Type B pancreatic cell (in vitro differentiated cells): ENCODE data around the gene KRTAP2-2. TPM values are rescaled to one million over a fixed set of nuclear protein-coding genes. Genes with fewer than 3 reads are reported as not detected.
"Not testable (repeated sequence)": the region's sequence is repeated elsewhere in the genome, so short reads cannot be mapped to it uniquely, and the experiment has no call there.

Source experiments
- DNase-seq: peaks from one replicate; pipeline ENCODE4 v3.0.0; 2021; ENCODE audit warnings: mixed read lengths; ENCODE audit not compliant: unreplicated experiment; ENCODE audit errors: extremely low spot score
- H3K27ac Mint-ChIP-seq: 2 replicates; pipeline ENCODE4 v1.8.0; 2021; ENCODE audit warnings: mild to moderate bottlenecking, mixed read lengths
- H3K27me3 Mint-ChIP-seq: 2 replicates; pipeline ENCODE4 v1.8.0; 2021; ENCODE audit warnings: mixed read lengths
- H3K36me3 Mint-ChIP-seq: 2 replicates; pipeline ENCODE4 v1.8.0; 2021; ENCODE audit warnings: mixed read lengths
- H3K4me1 Mint-ChIP-seq: one replicate; pipeline ENCODE4 v1.8.0; 2021; ENCODE audit warnings: mixed read lengths; ENCODE audit not compliant: unreplicated experiment
- H3K4me3 Mint-ChIP-seq: 2 replicates; pipeline ENCODE4 v1.8.0; 2021; ENCODE audit warnings: mild to moderate bottlenecking, mixed read lengths
- H3K9me3 Mint-ChIP-seq: 2 replicates; pipeline ENCODE4 v1.8.0; 2021; ENCODE audit warnings: mixed read lengths
- CTCF ChIP-seq: fragments of 200-600 bp; sonication (generic); conservative IDR thresholded peaks from 2 replicates; pipeline ENCODE4 v1.5.0; 2021; ENCODE audit warnings: antibody characterized with exemption, mild to moderate bottlenecking
- total RNA-seq: library from RNA; stranded (reverse); gene quantifications from 2 replicates; pipeline ENCODE4 v1.2.1, GENCODE V29; 2021; ENCODE audit warnings: low replicate concordance

The KRTAP2-2 gene
- total RNA-seq, 1 donor from 2014 or later, result not detected

- peaks cover 5% of the 10 kb centered on the region for H3K9me3 Mint-ChIP-seq
- H3K4me1 Mint-ChIP-seq, result no peaks in the 10 kb centered on the region
- no peak for DNase-seq
- H3K27ac Mint-ChIP-seq, result no peak overlapping the region
- no peak overlapping the region for H3K4me3 Mint-ChIP-seq
- H3K36me3 Mint-ChIP-seq, result no peaks in the 10 kb centered on the region
- no peaks in the 10 kb centered on the region for H3K27me3 Mint-ChIP-seq
- no peak for TF ChIP-seq CTCF
Observed at GRCh38 chr17:41042953-41043352, 12.1 kb downstream of the KRTAP2-2 start.

GRCh38 chr17:41040783-41041571 is 14.1 kb downstream of the KRTAP2-2 start, which contains the start of gene KRTAP1-1:
TSS of gene KRTAP1-1 (minus strand) at chr17:41041450. CDS start at chr17:41041397, 53 bp downstream.
- H3K27ac Mint-ChIP-seq, result not testable (repeated sequence)

GRCh38 chr17:41037853-41038350 is 17.1 kb downstream of the KRTAP2-2 start:
- no peak for DNase-seq
- Mint-ChIP-seq H3K4me1 (no peaks in the 10 kb centered on the region), H3K36me3 (no peaks in the 10 kb centered on the region), H3K9me3 (no peaks in the 10 kb centered on the region), H3K27me3 (no peaks in the 10 kb centered on the region), H3K27ac (no peak overlapping the region), H3K4me3 (no peak overlapping the region)
- TF ChIP-seq CTCF, result no peak

More at GRCh38 chr17:41040783-41041571, 14.1 kb downstream of the KRTAP2-2 start, which contains the start of gene KRTAP1-1:
- not testable (repeated sequence) for H3K4me1 Mint-ChIP-seq, H3K9me3 Mint-ChIP-seq, H3K4me3 Mint-ChIP-seq, H3K36me3 Mint-ChIP-seq, DNase-seq, H3K27me3 Mint-ChIP-seq

- H3K9me3 Mint-ChIP-seq, result not testable (repeated sequence)
Observed at GRCh38 chr17:41034346-41034935, 20.6 kb downstream of the KRTAP2-2 start, which contains the start of gene KRTAP1-3. TSS of gene KRTAP1-3 (minus strand) at chr17:41034874. CDS start at chr17:41034821, 53 bp downstream.

GRCh38 chr17:41029633-41030245 is 25.3 kb downstream of the KRTAP2-2 start, which contains the start of gene KRTAP1-4:
TSS of gene KRTAP1-4 (minus strand) at chr17:41030195. CDS start at chr17:41030078, 117 bp downstream.
- Mint-ChIP-seq H3K36me3 (no peaks in the 10 kb centered on the region), H3K9me3 (no peaks in the 10 kb centered on the region), H3K4me1 (no peaks in the 10 kb centered on the region)

More at GRCh38 chr17:41034346-41034935, 20.6 kb downstream of the KRTAP2-2 start, which contains the start of gene KRTAP1-3:
- H3K4me1 Mint-ChIP-seq, H3K36me3 Mint-ChIP-seq, DNase-seq, H3K27me3 Mint-ChIP-seq, H3K4me3 Mint-ChIP-seq, H3K27ac Mint-ChIP-seq: not testable (repeated sequence)

More at GRCh38 chr17:41029633-41030245, 25.3 kb downstream of the KRTAP2-2 start, which contains the start of gene KRTAP1-4:
- H3K27ac Mint-ChIP-seq, result no peak within 1 kb of the TSS
- DNase-seq, result no peak
- no peak within 1 kb of the TSS for H3K4me3 Mint-ChIP-seq
- TF ChIP-seq CTCF, result no peak
- H3K27me3 Mint-ChIP-seq, result no peaks in the 10 kb centered on the region
